ENCODE data around the gene IL12RB1. TPM values are rescaled to one million over a fixed set of nuclear protein-coding genes. Genes with fewer than 3 reads are reported as not detected.

Gene IL12RB1
- total RNA-seq, 3 donors from 2014 or later, result 1.8 to 4.0 (median 2.2) TPM

GRCh38 chr19:18121166-18121565 lies 34.4 kb upstream of the IL12RB1 start:
- Histone ChIP-seq H3K4me3 (no peak overlapping the region), H3K36me3 (ENCODE audit: low read depth) (no peaks in the 10 kb centered on the region), H3K4me1 (ENCODE audit: low read depth) (peaks cover 13% of the 10 kb centered on the region), H3K9me3 (no peaks in the 10 kb centered on the region)
- intact Hi-C loops (cut with DNase I, micrococcal nuclease), result no loop called here
- ATAC-seq, result no peak
- no peak for TF ChIP-seq CTCF (IDR thresholded peaks at IDR 0.05)
- DNase-seq, result no peak

GRCh38 chr19:18120127-18120526 lies 33.4 kb upstream of the IL12RB1 start:
- ATAC-seq (no peak), DNase-seq (no peak)
- H3K36me3 ChIP-seq (ENCODE audit: low read depth), result no peaks in the 10 kb centered on the region
- no peak overlapping the region for H3K4me3 ChIP-seq
- intact Hi-C loops (cut with DNase I, micrococcal nuclease), result no loop called here
- TF ChIP-seq CTCF (IDR thresholded peaks at IDR 0.05), result no peak
- H3K9me3 ChIP-seq, result no peaks in the 10 kb centered on the region
- peaks cover 13% of the 10 kb centered on the region for H3K4me1 ChIP-seq (ENCODE audit: low read depth)

- Histone ChIP-seq H3K36me3 (ENCODE audit: low read depth) (no peaks in the 10 kb centered on the region), H3K4me3 (no peak overlapping the region), H3K4me1 (ENCODE audit: low read depth) (peaks cover 13% of the 10 kb centered on the region), H3K9me3 (no peaks in the 10 kb centered on the region)
- intact Hi-C loops (cut with DNase I, micrococcal nuclease), result loop anchor here in 1 of 2 donors (10.0 kb wide), 1 partner anchor 45 kb away; no protein-coding TSS in a partner anchor
- no peak for TF ChIP-seq CTCF (IDR thresholded peaks at IDR 0.05)
- peak in 1 of 3 donors; percentile 78 for DNase-seq
- peak; percentile 4 for ATAC-seq
These were observed 33.0 kb upstream of the IL12RB1 start for GRCh38 chr19:18119717-18120105.

- DNase-seq (no peak), ATAC-seq (peak; percentile 41)
- Histone ChIP-seq H3K36me3 (ENCODE audit: low read depth) (no peaks in the 10 kb centered on the region), H3K9me3 (no peaks in the 10 kb centered on the region), H3K4me1 (ENCODE audit: low read depth) (peaks cover 13% of the 10 kb centered on the region), H3K4me3 (no peak overlapping the region)
- TF ChIP-seq CTCF (IDR thresholded peaks at IDR 0.05), result no peak
- intact Hi-C loops (cut with DNase I, micrococcal nuclease), result loop anchor here in 1 of 2 donors (10.0 kb wide), 1 partner anchor 46 kb away; no protein-coding TSS in a partner anchor
These were observed 32.4 kb upstream of the IL12RB1 start for GRCh38 chr19:18119013-18119716.

- no peak for ATAC-seq
- Histone ChIP-seq H3K4me1 (ENCODE audit: low read depth) (peaks cover 13% of the 10 kb centered on the region), H3K9me3 (no peaks in the 10 kb centered on the region), H3K4me3 (peak overlapping the region; percentile 44), H3K36me3 (ENCODE audit: low read depth) (no peaks in the 10 kb centered on the region)
- no peak for TF ChIP-seq CTCF (IDR thresholded peaks at IDR 0.05)
- intact Hi-C loops (cut with DNase I, micrococcal nuclease), result loop anchor here in 1 of 2 donors (10.0 kb wide), 1 partner anchor 46 kb away; no protein-coding TSS in a partner anchor
- no peak for DNase-seq
These were observed 31.8 kb upstream of the IL12RB1 start for GRCh38 chr19:18118420-18119012.

All from mucosa of descending colon (tissue), 3 donors.